Tibial artery (tissue), 4 donors: ENCODE measurements around the gene KRT6B.

Experiments
- DNase-seq, 2 donors: peaks; one replicate each; pipeline ENCODE4 v3.0.0-alpha.2; 2019
- H3K27ac ChIP-seq, 2 donors: fragments of 200-600 bp; sonication (generic) in 1 of 2; 1 replicate in 1 of 2; 2 replicates in 1 of 2; pipeline ENCODE4 v1.5.1; 2018 to 2019; ENCODE audit warnings: mild to moderate bottlenecking in 1 of 2
- H3K27me3 ChIP-seq, 2 donors: fragments of 200-600 bp; sonication (generic) in 1 of 2; one replicate each; pipeline versions ENCODE4 v1.5.1 to v1.6.0; 2016 to 2019
- H3K36me3 ChIP-seq, 3 donors: fragments of 200-600 bp; sonication (generic) in 2 of 3; one replicate each; pipeline ENCODE4 v1.5.1; 2016 to 2019; ENCODE audit warnings: mild to moderate bottlenecking in 2 of 3
- H3K4me1 ChIP-seq, 4 donors: fragments of 200-600 bp; sonication (generic) in 2 of 4; 1 replicate in 3 of 4; 2 replicates in 1 of 4; pipeline ENCODE4 v1.5.1; 2016 to 2019
- H3K4me3 ChIP-seq, 2 donors: fragments of 200-600 bp; sonication (generic) in 1 of 2; 1 replicate in 1 of 2; 2 replicates in 1 of 2; pipeline ENCODE4 v1.5.1; 2018 to 2019; ENCODE audit warnings: mild to moderate bottlenecking in 2 of 2
- H3K9me3 ChIP-seq, 3 donors: fragments of 200-600 bp; sonication (generic) in 1 of 3; one replicate each; pipeline ENCODE4 v1.5.1; 2016 to 2019
- CTCF ChIP-seq, 2 experiments: fragments of 200-600 bp in 1 of 2; fragments of 450-650 bp in 1 of 2; IDR thresholded peaks; one replicate each; pipeline ENCODE4 v1.5.1; 2017 to 2019; ENCODE audit warnings: antibody characterized with exemption in 2 of 2, mild to moderate bottlenecking in 1 of 2, moderate library complexity in 1 of 2
- intact Hi-C: fragments of 100-400 bp; cut with DNase I; formaldehyde crosslinking; loops from one replicate; pipeline ENCODE4 v1.15.0; 2023; ENCODE audit warnings: low total_unique reads

The KRT6B gene

DNA sequence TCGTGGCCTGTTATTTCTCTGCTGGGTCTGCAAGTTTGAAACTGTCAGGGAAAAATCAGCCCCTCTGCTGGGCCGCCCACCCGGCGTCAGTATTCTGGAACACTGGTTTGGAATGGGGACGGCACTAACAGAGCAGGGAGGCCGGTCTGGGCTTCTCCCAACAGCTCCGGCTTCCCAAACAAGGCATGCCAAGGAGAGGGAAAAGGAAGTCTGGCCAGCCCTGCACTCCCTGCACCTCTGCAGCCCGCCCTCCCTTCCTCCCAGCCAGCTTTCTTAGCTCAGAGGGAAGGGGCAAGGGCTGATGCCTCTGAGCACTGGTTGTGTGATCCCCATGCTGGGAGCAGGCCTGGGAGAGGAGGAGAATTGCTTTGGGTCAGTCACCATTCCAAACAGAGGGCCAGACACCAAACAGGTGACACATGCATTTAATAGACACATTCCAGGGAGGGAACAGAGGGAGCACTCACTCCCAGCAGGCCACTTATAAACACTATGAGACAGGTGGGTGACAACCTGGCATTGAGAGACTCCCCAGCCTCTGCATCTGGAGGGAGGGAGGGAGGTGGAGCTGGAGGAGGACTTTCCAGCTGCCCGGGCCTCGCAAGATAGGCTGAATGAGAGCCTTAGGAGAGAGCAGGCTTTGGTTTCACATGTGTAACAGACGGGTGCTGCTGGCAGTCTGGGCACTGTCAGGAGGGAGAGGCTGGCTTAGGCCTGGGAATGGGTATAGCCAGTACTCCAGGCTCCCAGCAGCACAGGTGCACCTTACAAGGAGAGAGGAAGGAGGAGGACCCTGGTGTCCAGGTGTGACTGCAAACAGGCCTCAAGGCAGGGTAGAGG is 28.1 kb downstream of the KRT6B start:
- DNase-seq = no peak

GRCh38 chr12:52423035-52423434 is 28.9 kb downstream of the KRT6B start:
- H3K9me3 ChIP-seq = no peaks in the 10 kb centered on the region
- no peak overlapping the region for H3K27ac ChIP-seq
- no peaks in the 10 kb centered on the region for H3K36me3 ChIP-seq
- H3K4me1 ChIP-seq = peaks cover 0 to 8% (median 0%) of the 10 kb centered on the region in 4 donors
- TF ChIP-seq CTCF (IDR thresholded peaks at IDR 0.05) = no peak
- intact Hi-C loops = no loop called here
- DNase-seq = no peak
- H3K4me3 ChIP-seq = no peak overlapping the region
- H3K27me3 ChIP-seq = no peaks in the 10 kb centered on the region

More for the DNA sequence above, 28.1 kb downstream of the KRT6B start:
- intact Hi-C loops = no loop called here
- Histone ChIP-seq H3K27me3 (no peaks in the 10 kb centered on the region), H3K9me3 (no peaks in the 10 kb centered on the region), H3K4me1 (peaks cover 0 to 8% (median 0%) of the 10 kb centered on the region in 4 donors), H3K36me3 (no peaks in the 10 kb centered on the region), H3K4me3 (no peak overlapping the region), H3K27ac (no peak overlapping the region)
- TF ChIP-seq CTCF (IDR thresholded peaks at IDR 0.05) = no peak

- peaks cover 0 to 8% (median 2%) of the 10 kb centered on the region in 4 donors for H3K4me1 ChIP-seq
- no peaks in the 10 kb centered on the region for H3K36me3 ChIP-seq
- H3K4me3 ChIP-seq = no peak overlapping the region
- no peaks in the 10 kb centered on the region for H3K9me3 ChIP-seq
- H3K27ac ChIP-seq = no peak overlapping the region
- H3K27me3 ChIP-seq = no peaks in the 10 kb centered on the region
- TF ChIP-seq CTCF (IDR thresholded peaks at IDR 0.05) = no peak
- intact Hi-C loops = no loop called here
- no peak for DNase-seq
These were observed 32.3 kb downstream of the KRT6B start for GRCh38 chr12:52419656-52420055.

GRCh38 chr12:52418576-52419110 is 33.3 kb downstream of the KRT6B start:
- intact Hi-C loops = no loop called here
- H3K27me3 ChIP-seq = peaks cover 0 to 4% of the 10 kb centered on the region in 2 donors
- no peaks in the 10 kb centered on the region for H3K9me3 ChIP-seq
- no peak for TF ChIP-seq CTCF (IDR thresholded peaks at IDR 0.05)
- no peaks in the 10 kb centered on the region for H3K36me3 ChIP-seq
- DNase-seq = no peak
- H3K4me3 ChIP-seq = no peak overlapping the region
- no peak overlapping the region for H3K27ac ChIP-seq
- H3K4me1 ChIP-seq = peaks cover 0 to 3% (median 1%) of the 10 kb centered on the region in 4 donors

GRCh38 chr12:52417740-52418139 is 34.2 kb downstream of the KRT6B start:
- Histone ChIP-seq H3K27me3 (peaks cover 0 to 4% of the 10 kb centered on the region in 2 donors), H3K4me1 (peaks cover 0 to 3% (median 0%) of the 10 kb centered on the region in 4 donors), H3K4me3 (no peak overlapping the region), H3K36me3 (no peaks in the 10 kb centered on the region), H3K9me3 (no peaks in the 10 kb centered on the region), H3K27ac (peak overlapping the region in 1 of 2 donors; percentile 17)
- intact Hi-C loops = no loop called here
- no peak for DNase-seq
- TF ChIP-seq CTCF (IDR thresholded peaks at IDR 0.05) = no peak
